GM18867 (cell line): ENCODE data around the gene CRKL.

Experiments
- ATAC-seq: cut with Tn5 transposase; IDR thresholded peaks from one replicate; pipeline ENCODE4 v1.9.1; 2021; ENCODE audit warnings: mild to moderate bottlenecking, moderate library complexity; ENCODE audit not compliant: unreplicated experiment

CRKL gene

DNA sequence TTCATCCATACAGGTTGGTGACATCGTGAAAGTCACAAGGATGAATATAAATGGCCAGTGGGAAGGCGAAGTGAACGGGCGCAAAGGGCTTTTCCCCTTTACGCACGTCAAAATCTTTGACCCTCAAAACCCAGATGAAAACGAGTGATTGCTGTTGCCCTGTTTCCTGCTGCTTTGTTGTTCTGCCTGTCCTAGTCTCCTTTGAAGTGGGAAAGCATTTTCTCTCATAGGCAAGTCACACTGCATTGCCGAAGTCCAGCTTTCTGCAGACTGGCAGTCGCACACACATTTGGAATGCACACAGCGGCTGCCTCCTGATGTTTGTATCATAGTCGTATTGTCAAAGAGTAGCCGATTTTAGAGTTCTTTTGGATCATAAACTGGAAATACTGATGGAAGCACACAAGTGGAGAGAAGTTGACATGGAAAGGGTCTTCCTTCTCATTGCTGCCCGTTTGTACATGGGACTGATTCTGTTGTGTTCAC is 32.5 kb downstream of the CRKL start:
- ATAC-seq: no peak

DNA sequence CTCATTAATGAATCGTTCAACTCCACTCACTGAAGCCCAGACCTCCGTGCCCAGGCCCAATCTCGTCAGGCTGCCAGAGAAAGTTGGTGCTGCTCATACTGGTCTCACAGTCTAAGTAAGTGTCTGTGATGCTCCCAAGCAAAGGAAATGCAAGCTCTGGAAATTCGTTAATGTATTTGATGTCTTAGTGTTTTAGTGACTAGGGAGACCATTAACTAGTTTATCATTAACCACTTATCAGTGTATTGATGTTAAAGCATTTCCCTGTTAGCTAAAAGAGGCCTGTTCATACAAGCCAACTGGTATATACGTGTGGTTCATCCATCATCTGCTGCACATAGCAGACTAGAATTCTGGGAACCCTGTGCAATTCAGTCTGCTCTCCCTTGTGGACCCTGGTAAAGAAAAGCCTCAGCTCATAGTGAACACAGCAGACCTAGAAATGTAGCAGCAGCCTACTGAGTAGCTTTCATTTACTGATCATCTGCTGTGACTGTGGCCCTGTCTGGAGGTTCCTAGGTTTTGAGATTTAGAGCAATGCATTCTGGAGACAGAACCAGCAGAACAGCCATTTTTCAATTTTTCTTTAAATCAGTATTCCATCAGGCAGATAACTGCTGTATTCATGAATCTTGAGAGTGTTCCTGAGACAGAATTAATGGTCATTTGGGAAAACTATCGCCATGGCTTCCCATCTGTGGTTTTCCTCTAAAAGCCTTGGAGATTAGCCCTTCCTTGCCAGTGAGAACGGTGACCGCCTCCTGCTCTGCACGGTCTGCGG is 34.1 kb downstream of the CRKL start:
- no peak for ATAC-seq

DNA sequence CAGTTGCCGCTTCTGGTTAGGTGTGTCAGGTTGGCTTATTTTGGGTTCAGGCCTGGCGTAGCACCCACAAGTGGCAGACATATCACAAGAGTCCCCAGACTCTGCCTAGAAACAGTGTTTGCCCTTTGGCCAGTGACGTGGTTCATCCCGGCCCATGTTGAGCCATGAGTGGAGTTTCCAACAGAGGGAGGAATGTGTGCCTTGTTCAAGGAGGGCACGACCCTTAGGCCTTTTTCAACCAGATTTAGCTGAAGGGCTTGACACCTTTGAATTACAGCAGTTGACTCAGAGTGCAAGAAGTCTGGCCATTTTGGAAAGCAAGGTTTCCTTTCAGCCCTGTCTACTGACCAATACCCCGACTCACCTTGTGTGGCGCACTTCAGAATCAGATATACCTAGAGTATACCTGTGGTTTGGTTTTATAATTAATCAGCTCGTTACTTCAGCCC is 34.7 kb downstream of the CRKL start:
- ATAC-seq: no peak

DNA sequence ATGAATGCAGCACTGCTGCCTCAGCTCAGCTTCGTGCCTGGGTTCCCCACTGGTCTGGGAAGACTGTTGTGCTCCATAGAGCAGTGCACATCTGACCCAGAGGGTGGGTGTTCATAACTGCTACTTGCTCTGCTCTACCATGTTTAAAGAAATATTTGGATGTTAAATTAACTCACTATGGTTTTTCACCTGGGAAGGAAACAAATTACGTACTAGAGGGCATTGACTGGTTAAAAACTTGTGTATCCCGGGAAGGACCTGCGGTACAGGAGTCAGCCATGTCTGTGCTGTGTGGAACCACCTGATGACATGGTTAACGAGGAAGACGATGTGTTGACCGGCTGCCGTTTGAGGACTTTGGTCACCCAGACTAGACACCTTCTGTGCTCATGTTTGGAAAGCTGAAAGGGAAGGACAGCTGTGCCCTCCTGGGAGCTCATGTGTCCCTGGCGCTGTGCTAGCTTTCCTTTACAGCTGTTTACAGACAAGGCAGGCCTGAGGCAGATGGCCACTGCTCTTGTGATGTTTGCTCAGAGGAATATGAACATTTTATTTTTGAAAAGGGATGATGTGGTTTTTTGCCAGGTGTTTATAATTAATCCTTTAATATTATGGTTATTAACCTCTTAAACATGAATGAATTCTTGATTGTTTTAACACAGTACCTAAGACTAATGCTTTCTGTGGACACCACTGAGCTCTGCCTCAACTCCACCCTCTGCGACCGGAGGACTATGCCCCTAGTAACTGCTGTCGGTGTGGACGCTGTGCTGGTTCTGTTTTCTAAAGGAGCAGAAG is 35.5 kb downstream of the CRKL start:
- ATAC-seq: no peak

DNA sequence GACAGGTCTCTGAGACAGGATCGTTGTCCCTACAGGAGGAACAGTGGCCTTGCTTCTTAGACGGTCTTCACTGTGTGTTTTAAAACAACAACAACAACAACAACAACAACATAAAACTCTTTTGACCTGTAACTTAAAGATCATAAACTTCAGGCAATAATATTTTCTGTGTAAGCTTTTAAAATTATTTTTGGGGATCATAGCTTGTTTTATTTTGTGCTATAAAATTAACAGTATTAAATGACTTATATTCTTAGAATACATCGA is 36.1 kb downstream of the CRKL start:
- ATAC-seq: no peak

DNA sequence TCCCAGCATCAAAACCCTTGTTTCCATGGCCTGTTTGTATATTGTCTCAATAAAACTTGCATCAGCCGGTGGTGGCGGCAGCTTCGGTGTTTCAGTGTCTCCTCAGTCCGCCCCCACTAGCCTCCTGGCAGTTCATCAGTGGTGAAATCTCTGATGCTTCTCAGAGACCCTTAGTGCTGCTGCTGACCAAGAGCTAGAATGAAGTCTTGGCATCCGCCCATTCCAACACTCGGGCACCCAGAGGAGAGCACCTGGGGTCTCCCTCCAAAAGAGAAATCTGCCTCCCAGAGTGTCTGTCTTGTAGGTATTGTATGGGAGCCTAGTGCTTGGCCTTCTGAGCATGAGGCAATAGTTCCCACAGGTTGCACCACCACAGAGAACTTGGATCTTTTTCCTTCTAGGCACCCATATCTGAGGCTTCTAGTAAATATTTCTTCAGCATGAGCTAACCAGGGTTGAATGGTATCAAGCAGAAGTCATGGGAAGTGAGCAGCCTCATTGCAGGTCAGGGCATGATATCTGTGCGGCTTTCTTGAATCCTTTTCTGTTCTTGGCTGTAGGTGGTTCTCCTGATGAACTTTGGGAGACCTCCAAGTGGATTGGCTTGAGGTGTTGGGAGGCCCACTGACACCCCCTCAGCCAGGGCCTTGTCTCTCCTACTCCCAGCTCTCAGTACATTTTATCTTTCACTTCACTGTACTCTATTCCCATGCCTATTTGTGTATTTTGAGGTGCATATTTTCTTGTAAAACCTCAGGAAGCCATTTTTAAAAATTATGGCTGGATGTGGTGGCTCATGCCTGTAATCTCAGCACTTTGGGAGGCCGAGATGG is 36.7 kb downstream of the CRKL start:
- ATAC-seq: no peak

DNA sequence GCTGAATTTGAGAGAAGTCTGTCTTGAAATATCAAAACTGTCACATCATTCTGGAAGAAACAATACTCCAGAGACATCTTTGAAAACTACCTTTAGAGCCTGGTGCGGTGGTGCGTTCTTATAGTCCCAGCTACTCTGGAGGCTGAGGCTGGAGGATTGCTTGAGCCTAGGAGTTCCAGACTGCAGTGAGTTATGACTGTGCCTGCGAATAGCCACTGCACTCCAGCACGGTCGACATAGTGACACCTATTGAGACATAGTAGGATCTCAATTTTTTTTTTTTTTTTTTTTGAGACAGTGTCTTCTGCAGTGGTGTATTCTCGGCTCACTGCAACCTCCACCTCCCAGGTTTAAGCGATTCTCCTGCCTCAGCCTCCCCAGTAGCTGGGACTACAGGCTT is 38.3 kb downstream of the CRKL start:
- no peak for ATAC-seq

DNA sequence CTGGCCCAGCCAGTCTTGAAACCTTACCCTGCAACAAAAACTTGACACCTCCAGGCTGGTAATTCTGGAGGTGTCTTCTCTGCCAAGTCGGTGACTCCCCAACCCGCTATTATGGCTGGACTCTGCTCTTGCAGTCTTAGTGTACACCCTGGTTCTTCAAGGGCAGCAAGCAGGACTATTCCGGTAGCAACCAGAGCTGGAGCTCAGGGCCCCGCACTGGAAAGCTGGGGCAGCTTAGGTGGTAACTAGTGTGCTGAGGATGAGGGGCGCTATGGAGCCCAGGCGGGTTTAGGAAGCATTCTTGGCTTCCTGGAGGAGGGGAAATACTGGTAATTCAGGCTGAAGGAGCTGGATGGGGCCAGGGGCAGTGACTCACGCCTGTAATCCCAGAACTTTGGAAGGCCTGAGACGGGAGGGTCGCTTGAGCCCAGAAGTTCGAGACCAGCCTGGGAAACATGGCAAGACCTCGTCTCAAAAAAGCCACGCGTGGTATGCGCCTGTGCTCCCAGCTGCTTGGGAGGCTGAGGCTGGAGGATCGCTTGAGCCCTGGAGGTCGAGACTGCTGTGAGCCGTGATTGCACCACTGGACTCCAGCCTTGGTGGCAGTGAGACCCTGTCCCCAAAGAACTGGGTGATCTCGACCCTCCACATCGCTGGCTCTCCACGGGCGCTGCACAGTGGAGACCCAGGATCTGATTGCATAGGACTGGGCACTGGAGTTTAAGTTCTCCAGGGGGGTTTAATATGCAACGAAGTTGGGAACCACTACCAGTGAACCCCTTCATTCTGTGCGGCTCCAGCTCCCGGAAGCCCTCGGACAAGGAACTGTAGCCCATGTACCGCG is 39.3 kb downstream of the CRKL start:
- no peak for ATAC-seq

DNA sequence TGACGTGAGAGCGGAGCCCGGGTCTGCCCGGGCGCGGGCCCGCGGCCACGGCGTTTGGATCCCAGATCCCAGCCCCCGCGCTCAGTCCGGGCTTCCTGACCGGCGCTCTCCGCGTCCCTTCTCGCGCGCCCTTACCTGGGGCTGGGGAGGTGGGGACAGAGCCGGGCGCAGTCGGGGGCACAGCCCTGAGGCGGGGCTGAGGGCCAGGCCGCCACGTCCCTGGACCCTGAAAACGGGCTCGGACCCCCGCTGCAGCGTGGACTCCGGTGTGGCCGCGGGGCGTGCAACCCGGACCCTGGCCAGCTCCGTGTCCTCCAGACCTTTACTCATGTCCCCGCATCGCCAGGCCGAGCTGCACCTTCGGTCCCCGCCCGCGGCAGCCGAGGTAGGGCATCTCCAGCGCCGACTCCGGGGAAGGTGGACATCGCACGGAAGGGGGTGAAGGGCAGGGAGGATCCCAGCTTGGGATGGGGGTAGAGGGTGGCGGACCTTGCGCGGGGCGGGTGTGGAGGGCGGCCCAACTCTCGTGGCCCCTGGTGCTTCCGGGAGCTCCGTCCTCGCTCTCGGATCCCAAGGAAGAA is 40.0 kb downstream of the CRKL start:
- no peak for ATAC-seq

DNA sequence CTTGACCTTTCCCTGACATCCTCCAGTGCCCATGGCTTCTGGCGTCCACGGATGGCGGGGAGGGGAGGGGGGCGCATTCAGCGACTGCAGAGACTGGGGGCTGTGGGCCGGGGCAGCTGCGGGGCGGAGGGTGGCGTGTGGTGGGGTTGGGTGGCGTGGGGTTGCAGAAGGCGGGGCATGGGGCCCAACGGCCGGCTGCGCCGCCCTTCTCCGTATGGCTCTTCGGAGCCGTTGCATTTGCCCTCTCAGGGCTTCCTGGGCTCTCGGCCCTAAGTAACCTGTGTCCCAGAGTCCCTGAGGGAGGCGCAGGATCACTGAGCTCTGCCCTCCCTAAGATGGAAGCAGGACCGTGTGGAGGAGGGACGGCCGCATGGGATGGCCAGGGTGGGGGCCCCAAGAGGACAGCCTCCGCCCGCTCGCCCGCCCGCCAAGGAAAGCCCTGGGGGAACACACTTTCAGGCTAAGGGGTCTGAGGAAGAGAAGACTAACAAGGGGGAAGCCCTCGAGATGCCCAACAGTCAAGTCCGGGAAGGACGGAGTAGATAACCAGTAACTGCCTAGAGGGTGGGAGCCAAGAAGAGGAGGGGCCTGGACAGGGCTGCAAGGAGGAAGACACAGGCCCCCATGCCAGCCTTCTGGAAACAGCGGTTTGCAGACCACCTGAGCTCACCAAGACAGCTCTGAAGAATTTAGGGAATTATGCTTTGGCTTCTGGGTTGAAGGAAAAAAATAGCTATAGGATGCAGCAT is 40.6 kb downstream of the CRKL start:
- no peak for ATAC-seq

DNA sequence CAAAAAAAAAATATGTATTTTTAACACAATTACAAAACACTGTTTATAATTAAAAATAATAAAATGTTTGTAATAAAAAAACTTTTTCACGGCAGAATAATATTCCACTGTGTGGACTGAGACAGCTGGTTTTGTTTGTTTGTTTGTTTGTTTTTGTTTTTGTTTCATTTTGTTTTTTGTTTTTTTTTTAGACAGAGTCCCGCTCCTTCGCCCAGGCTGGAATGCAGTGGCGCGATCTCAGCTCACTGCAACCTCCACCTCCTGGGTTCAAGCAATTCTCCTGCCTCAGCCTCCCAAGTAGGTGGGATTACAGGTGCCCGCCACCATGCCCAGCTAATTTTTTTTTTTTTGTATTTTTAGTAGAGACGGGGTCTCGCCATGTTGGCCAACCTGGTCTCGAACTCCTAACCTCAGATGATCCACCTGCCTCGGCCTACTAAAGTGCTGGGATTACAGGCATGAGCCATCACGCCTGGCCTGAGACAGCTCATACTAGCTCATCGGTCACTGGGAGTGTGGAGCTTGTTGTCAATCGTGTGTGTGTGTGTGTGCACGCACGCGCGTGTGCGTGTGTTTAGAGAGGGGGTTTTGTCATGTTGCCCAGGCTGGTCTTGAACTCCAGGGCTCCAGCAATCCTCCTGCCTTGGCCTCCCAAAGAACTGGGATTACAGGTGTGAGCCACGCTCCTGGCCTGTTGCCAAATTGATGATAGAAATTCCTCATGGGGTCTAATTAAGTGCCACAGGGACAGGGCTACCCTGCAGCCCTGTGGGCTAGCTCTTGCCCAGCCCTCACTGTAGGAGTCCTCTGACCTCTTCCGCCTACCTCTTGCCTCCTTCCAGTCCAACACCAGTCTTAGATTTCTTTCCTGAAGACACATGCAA is 42.6 kb downstream of the CRKL start:
- ATAC-seq: no peak

DNA sequence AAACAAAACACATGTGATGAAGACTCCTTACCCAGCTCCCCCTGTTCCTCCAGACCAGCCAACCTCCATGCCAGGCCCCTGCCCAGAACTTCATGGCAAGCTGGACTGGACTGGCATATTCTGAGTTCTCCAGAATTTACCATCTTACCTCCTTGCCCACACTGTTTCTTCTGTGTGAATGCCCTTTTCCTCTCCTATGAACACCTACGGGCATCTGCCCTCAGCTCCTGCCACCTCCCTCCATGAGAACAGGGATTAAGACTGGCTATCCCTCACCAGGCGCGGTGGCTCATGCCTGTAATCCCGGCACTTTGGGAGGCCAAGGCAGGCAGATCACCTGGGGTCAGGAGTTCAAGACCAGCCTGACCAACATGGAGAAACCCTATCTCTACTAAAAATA is 43.4 kb downstream of the CRKL start:
- no peak for ATAC-seq

DNA sequence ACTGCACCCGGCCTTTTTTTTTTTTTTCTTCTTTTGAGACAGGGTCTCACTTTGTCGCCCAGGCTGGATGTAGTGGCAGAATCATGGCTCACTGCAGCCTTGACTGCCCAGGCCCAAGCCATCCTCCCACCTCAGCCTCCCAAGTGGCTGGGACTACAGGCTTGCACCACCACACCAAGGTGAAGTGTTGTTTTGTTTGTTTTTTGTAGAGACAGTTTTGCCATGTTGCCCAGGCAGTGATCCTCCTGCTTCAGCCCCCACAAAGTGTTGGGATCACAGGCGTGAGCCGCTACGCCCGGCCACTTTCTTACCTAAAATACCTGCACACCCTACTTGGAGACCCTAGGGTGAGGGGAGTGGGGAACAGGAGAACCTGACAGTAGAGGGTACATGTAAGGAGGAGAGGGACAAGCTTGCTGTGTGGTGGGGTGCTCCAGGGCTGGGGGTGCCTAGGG is 45.3 kb downstream of the CRKL start:
- no peak for ATAC-seq

DNA sequence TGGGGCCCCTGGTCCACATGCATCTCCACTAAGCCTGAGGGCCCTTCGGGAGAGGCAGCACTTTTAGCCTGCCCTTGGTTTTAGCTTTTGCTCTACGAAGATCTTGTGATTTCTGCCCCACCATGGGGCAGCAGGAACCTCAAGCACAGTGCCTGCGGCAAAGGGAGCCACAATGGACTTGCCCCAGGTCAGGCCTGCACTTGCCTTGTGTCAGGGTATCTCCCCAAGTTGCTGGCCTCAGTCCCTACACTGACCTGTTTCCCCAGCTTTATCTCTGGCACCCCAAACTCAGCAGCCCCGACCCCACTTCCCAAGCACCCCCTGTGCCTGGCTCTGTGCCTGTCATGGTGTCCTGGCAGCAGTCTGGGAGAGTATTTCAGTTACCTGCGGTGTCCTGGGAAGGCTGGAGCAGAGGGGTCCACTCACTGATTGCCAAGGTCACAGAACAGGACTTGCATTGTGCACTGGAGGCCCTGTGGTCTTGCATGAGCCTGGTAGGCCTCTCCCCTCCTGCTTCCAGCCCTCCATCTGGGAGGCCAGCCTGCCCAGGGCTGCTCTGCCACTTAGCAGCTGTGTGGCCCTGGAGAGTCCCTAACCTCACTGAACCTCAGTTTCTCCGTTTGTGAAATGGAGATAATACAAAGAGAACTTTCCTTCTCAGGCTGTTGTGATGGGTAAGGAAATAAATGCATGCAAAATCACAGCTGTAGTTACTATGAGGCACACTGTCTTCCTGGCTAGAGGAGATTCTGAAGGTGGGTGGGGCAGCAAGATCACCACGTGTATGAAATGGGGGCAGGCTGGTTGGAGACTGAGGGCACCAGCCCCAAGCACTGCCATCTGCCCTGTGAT is 46.2 kb downstream of the CRKL start:
- ATAC-seq: no peak

DNA sequence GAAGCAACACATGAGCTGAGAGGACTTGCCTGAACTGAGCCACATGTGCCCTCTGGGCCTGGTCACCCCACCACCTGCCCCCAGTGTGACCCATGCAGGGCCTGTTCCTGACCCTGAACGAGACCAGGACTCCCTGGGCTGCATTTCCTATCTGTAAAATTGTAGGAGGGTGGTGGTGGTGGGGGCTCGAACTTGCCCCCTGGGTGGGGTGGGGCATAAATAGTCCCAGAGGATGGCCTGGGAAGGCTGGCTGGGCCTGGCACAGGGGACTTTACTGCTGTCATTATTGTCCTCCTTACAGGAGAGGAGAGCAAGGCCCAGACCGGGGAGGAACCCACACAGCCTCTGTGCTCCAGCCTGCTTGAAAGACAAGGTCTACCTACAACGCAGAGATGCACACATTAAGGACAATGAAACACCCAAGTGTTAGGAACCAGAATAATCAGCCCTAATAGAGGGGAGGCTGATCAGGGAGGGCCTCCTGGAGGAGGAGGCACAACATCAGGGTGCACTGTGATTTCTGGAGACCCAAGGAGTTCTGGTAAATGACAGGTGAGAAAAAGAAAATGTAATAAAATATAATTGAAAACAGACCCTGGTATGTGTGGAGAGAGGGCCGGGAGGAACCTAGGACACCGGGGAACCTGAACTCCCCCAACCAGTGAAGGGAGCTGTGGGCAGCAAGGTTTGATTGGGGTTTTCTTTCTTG is 47.0 kb downstream of the CRKL start:
- no peak for ATAC-seq

DNA sequence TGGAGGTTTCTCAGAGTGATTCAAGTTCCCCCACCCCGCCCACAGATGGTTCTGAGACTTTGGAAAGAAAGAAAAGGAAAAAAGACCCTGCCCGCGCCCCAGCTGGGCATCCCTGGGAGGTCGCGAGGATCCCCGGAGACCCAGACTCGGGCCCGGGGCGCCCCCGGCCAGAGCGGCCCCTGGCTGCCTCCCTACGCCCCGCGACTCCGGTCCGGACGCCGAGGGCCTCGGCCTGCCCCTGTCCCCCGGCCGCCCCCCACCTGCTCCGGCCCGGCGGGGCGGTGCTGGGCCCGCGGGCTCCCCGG is 47.5 kb downstream of the CRKL start:
- ATAC-seq: no peak
